Measurements from ENCODE around the gene ASB1. TPM values are rescaled to one million over a fixed set of nuclear protein-coding genes. Genes with fewer than 3 reads are reported as not detected.
A peak's percentile ranks its signal among the peaks of the same experiment; 100 is the strongest.

The ASB1 gene
- total RNA-seq, 1 donor from 2014 or later, result 31.0 TPM

- DNase-seq (ENCODE audit: low spot score), result no peak
These were observed 37.7 kb downstream of the ASB1 start for GRCh38 chr2:238464389-238464788.

- peak; percentile 71 for DNase-seq (ENCODE audit: low spot score)
These were observed 38.9 kb downstream of the ASB1 start for GRCh38 chr2:238465487-238466242.

GRCh38 chr2:238466243-238466756 lies 39.6 kb downstream of the ASB1 start:
- DNase-seq (ENCODE audit: low spot score), result peak; percentile 41

- DNase-seq (ENCODE audit: low spot score), result peak; percentile 49
These were observed 40.3 kb downstream of the ASB1 start for GRCh38 chr2:238467062-238467461.

- no peak for DNase-seq (ENCODE audit: low spot score)
These were observed 41.1 kb downstream of the ASB1 start for GRCh38 chr2:238467792-238468191.

- DNase-seq (ENCODE audit: low spot score), result no peak
These were observed 42.4 kb downstream of the ASB1 start for GRCh38 chr2:238469155-238469554.

GRCh38 chr2:238473014-238473413 lies 46.3 kb downstream of the ASB1 start:
- no peak for DNase-seq (ENCODE audit: low spot score)

GRCh38 chr2:238473523-238473922 lies 46.8 kb downstream of the ASB1 start:
- DNase-seq (ENCODE audit: low spot score), result no peak

GRCh38 chr2:238475034-238475433 lies 48.3 kb downstream of the ASB1 start:
- no peak for DNase-seq (ENCODE audit: low spot score)

GRCh38 chr2:238475566-238475965 lies 48.8 kb downstream of the ASB1 start:
- DNase-seq (ENCODE audit: low spot score), result no peak

GRCh38 chr2:238476258-238476657 lies 49.5 kb downstream of the ASB1 start:
- DNase-seq (ENCODE audit: low spot score), result no peak

GRCh38 chr2:238478216-238478615 lies 51.5 kb downstream of the ASB1 start:
- no peak for DNase-seq (ENCODE audit: low spot score)

GRCh38 chr2:238479847-238480246 lies 53.1 kb downstream of the ASB1 start:
- DNase-seq (ENCODE audit: low spot score), result no peak

GRCh38 chr2:238483021-238483420 lies 56.3 kb downstream of the ASB1 start:
- no peak for DNase-seq (ENCODE audit: low spot score)

- DNase-seq (ENCODE audit: low spot score), result no peak
These were observed 56.9 kb downstream of the ASB1 start for GRCh38 chr2:238483656-238484055.

- peak; percentile 75 for DNase-seq (ENCODE audit: low spot score)
These were observed 58.1 kb downstream of the ASB1 start for GRCh38 chr2:238484522-238485452.

GRCh38 chr2:238486123-238486848 lies 59.6 kb downstream of the ASB1 start:
- DNase-seq (ENCODE audit: low spot score), result no peak

GRCh38 chr2:238487134-238487533 lies 60.4 kb downstream of the ASB1 start:
- no peak for DNase-seq (ENCODE audit: low spot score)

GRCh38 chr2:238487652-238488346 lies 61.1 kb downstream of the ASB1 start:
- DNase-seq (ENCODE audit: low spot score), result no peak

GRCh38 chr2:238488347-238488826 lies 61.7 kb downstream of the ASB1 start:
- no peak for DNase-seq (ENCODE audit: low spot score)

- peak; percentile 81 for DNase-seq (ENCODE audit: low spot score)
These were observed 62.7 kb downstream of the ASB1 start for GRCh38 chr2:238489431-238489830.
